Upper lobe of right lung (tissue), 1 donor: ENCODE data around the gene ARHGAP6. TPM values are rescaled to one million over a fixed set of nuclear protein-coding genes. Genes with fewer than 3 reads are reported as not detected.

ENCODE experiments used
- ATAC-seq: fragments of 200-7000 bp; cut with Tn5 transposase; one replicate; pipeline ENCODE4 v1.9.1; 2020; ENCODE audit warnings: mild to moderate bottlenecking, moderate library complexity
- DNase-seq: peaks from one replicate; pipeline ENCODE4 v3.0.0-alpha.2; 2020
- H3K27ac ChIP-seq: fragments of 200-600 bp; one replicate; pipeline ENCODE4 v1.8.0; 2022
- H3K27me3 ChIP-seq: fragments of 200-600 bp; one replicate; pipeline ENCODE4 v1.8.0; 2022; ENCODE audit warnings: mild to moderate bottlenecking
- H3K36me3 ChIP-seq: fragments of 200-600 bp; one replicate; pipeline ENCODE4 v1.8.0; 2022
- H3K4me1 ChIP-seq: fragments of 200-600 bp; one replicate; pipeline ENCODE4 v1.8.0; 2022
- H3K4me3 ChIP-seq: fragments of 200-600 bp; one replicate; pipeline ENCODE4 v1.8.0; 2022; ENCODE audit warnings: mild to moderate bottlenecking
- H3K9me3 ChIP-seq: fragments of 200-600 bp; one replicate; pipeline ENCODE4 v1.8.0; 2022
- intact Hi-C: fragments of 100-400 bp; cut with DNase I; formaldehyde crosslinking; loops from one replicate; pipeline ENCODE4 v1.11.0; 2022
- total RNA-seq: library from RNA; stranded (reverse); fragmentation: NEBNext Ultra II Directional; extraction: Animal tissue kit (Norgen Biotek cat#: 25700); gene quantifications from one replicate; pipeline ENCODE4 v1.2.1, GENCODE V29; 2021
- TF ChIP-seq, protein P1 (sequence below): fragments of 200-600 bp; IDR thresholded peaks from one replicate; pipeline ENCODE4 v1.8.0; 2022; ENCODE audit warnings: antibody characterized with exemption
- donor health status: DM: no; HTN: yes; CAD: no; lungs with severe emphysema.

The ARHGAP6 gene
- total RNA-seq, 1 donor from 2014 or later, result 17.1 TPM

DNA sequence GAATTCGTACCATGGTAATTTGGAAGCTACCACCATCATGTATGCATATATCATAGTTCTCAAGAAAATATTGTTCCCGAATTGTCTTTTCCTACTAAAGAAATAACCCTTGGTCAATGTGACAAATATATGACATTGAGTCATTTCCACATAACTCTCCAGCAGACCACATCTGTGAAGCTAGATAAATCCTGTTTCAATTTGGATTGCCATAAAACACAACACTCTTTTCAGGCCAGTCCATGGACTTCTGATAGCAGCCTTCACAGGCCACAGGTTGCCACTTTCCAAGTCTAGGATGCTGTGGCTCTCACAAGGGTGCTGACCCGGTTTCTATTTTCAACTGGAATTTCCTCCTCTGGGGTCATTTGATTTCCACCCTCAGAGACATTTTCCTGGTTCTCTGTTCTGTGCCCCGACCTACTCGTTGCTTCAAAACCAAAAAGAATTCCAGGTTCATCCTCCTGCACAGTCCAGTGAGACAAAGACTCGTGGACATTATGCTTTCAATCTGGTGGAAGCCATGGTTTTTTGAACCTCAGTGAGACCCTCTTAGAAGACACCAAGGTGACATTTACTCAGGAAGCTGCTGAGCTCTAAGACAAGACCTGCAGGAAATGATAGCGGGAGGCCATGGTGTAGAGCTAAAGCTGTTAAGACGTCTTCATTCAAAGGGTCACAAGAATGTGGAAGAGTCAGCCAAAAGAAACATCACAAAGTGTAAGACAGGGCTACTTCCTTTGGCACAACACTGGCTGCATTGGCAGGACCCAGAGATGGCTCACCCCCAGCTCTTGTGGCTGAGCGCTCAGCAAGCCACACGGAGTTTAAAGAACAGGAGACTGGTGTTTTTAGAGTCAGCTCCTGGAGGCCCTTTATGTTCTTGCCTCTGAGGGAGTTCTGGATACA, 252.8 kb downstream of the ARHGAP6 start:
- Histone ChIP-seq H3K4me3 (no peak overlapping the region), H3K4me1 (no peaks in the 10 kb centered on the region), H3K27me3 (no peaks in the 10 kb centered on the region), H3K27ac (no peak overlapping the region), H3K9me3 (no peaks in the 10 kb centered on the region), H3K36me3 (no peaks in the 10 kb centered on the region)
- intact Hi-C loops, result no loop called here
- ATAC-seq (no peak), DNase-seq (no peak)
- TF ChIP-seq, protein P1, sequence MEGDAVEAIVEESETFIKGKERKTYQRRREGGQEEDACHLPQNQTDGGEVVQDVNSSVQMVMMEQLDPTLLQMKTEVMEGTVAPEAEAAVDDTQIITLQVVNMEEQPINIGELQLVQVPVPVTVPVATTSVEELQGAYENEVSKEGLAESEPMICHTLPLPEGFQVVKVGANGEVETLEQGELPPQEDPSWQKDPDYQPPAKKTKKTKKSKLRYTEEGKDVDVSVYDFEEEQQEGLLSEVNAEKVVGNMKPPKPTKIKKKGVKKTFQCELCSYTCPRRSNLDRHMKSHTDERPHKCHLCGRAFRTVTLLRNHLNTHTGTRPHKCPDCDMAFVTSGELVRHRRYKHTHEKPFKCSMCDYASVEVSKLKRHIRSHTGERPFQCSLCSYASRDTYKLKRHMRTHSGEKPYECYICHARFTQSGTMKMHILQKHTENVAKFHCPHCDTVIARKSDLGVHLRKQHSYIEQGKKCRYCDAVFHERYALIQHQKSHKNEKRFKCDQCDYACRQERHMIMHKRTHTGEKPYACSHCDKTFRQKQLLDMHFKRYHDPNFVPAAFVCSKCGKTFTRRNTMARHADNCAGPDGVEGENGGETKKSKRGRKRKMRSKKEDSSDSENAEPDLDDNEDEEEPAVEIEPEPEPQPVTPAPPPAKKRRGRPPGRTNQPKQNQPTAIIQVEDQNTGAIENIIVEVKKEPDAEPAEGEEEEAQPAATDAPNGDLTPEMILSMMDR, result no peak

DNA sequence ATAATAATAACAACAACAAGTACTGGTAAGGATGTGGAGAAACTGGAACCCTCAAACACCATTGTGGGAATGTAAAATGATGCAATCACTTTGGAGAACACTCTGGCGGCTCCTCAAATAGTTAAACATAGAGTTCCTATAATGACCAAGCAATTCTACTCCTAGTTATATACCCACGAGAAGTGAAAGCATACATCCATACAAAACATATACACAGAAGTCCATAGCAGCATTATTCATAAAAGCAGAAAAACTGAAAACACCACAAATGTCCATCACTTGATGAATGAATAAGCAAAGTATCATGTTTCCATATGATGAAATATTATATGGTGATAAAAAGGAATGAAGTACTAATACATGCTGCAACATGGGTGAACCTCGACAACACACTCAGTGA, 255.8 kb downstream of the ARHGAP6 start:
- ATAC-seq (no peak), DNase-seq (no peak)
- Histone ChIP-seq H3K4me3 (no peak overlapping the region), H3K27ac (no peak overlapping the region), H3K9me3 (no peaks in the 10 kb centered on the region), H3K36me3 (no peaks in the 10 kb centered on the region), H3K27me3 (no peaks in the 10 kb centered on the region), H3K4me1 (no peaks in the 10 kb centered on the region)
- intact Hi-C loops, result no loop called here
- TF ChIP-seq, protein P1, result no peak

DNA sequence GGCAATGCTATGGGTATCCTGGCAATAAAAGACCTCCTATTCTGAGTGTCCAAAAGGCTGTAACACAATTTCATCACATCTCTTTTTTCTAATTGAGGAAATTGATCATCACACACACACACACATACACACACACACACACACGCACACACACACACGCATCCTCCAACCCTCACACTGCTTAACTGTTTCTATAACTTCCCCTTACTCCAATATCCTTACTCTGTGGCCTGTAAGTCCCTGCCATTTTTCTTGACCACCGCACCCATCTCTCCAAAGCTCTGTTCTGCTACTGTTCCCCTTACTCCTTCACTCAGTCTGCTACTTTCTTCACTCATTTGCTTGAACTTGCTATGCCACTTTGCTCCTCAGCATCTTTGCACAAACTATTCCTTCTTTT, 256.9 kb downstream of the ARHGAP6 start:
- Histone ChIP-seq H3K4me1 (no peaks in the 10 kb centered on the region), H3K36me3 (no peaks in the 10 kb centered on the region), H3K27ac (no peak overlapping the region), H3K27me3 (no peaks in the 10 kb centered on the region), H3K9me3 (no peaks in the 10 kb centered on the region), H3K4me3 (no peak overlapping the region)
- intact Hi-C loops, result no loop called here
- ATAC-seq (no peak), DNase-seq (no peak)
- TF ChIP-seq, protein P1, result no peak

DNA sequence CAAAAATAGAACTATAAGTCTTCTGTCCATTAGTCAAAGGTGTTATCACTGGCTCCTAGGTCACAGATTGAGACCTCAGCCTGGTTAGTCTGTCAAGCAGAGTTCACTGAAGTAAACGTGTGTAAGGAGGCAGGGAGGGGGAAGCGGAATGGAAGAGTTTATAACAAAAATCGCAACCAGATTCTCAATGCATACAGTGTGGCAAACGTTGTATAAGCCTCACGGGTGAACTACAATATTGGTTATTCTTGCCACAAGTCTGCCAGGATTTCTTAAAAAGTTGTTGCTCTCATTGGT, 257.7 kb downstream of the ARHGAP6 start:
- TF ChIP-seq, protein P1, result no peak
- Histone ChIP-seq H3K27me3 (no peaks in the 10 kb centered on the region), H3K27ac (no peak overlapping the region), H3K36me3 (no peaks in the 10 kb centered on the region), H3K4me1 (no peaks in the 10 kb centered on the region), H3K4me3 (no peak overlapping the region), H3K9me3 (no peaks in the 10 kb centered on the region)
- DNase-seq (no peak), ATAC-seq (no peak)
- intact Hi-C loops, result no loop called here

DNA sequence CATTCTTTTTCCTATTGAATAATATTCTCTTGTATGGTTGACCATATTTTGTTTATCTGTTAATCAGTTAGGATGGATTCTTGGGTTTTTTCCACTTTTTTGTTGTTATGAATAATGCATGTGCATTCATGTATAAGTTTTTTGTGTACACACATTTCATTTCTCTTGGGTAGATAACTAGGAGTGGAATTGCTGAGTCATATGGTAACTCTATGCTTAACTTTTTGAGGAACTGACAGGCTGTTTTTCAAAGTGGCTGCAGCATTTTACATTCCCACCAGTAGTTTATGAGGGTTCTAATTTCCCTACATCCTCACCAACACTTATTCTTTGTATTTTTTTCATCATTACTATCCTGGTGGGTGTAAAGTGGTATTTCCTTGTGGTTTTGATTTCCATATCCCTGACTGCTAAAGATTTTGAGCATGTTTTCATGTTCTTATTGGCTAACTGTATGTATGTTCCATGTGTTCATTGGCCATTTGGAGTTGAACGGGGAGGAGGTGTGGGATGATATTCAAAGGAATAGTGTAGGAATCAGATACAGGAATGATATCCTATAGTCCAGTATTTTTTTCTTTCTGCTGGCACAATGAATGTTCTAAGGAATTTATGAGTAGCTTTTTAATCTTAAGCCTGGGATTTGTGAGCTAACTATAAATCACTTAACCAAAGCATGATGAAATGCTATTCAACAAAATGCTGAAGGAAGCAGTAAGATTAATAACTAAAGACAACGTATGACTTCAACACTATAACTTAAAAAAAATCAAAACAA, 258.2 kb downstream of the ARHGAP6 start:
- Histone ChIP-seq H3K27me3 (no peaks in the 10 kb centered on the region), H3K27ac (no peak overlapping the region), H3K4me1 (no peaks in the 10 kb centered on the region), H3K36me3 (no peaks in the 10 kb centered on the region), H3K4me3 (no peak overlapping the region), H3K9me3 (no peaks in the 10 kb centered on the region)
- DNase-seq, result no peak
- TF ChIP-seq, protein P1, result no peak
- intact Hi-C loops, result no loop called here
- no peak for ATAC-seq
